Measurements from ENCODE around the gene GFOD1.
"Not testable (repeated sequence)": the region's sequence is repeated elsewhere in the genome, so short reads cannot be mapped to it uniquely, and the experiment has no call there.

DNA sequence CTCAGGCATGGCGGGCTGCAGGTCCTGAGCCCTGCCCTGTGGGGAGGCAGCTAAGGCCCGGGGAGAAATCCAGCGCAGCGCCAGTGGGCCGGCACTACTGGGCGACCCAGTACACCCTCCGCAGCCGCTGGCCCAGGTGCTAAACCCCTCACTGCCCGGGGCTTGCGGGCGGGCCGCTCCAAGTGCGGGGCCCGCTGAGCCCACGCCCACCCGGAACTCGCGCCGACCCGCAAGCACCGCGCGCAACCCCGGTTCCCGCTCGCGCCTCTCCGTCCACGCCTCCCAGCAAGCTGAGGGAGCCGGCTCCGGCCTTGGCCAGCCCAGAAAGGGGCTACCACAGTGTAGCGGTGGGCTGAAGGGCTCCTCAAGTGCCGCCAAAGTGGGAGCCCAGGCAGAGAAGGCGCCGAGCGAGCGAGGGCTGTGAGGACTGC lies 23.8 kb upstream of the GFOD1 start:
- TF ChIP-seq POLR2A, EP300 (IDR thresholded peaks at IDR 0.05): not testable (repeated sequence)
- TF ChIP-seq, protein P1, sequence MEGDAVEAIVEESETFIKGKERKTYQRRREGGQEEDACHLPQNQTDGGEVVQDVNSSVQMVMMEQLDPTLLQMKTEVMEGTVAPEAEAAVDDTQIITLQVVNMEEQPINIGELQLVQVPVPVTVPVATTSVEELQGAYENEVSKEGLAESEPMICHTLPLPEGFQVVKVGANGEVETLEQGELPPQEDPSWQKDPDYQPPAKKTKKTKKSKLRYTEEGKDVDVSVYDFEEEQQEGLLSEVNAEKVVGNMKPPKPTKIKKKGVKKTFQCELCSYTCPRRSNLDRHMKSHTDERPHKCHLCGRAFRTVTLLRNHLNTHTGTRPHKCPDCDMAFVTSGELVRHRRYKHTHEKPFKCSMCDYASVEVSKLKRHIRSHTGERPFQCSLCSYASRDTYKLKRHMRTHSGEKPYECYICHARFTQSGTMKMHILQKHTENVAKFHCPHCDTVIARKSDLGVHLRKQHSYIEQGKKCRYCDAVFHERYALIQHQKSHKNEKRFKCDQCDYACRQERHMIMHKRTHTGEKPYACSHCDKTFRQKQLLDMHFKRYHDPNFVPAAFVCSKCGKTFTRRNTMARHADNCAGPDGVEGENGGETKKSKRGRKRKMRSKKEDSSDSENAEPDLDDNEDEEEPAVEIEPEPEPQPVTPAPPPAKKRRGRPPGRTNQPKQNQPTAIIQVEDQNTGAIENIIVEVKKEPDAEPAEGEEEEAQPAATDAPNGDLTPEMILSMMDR (IDR thresholded peaks at IDR 0.05) = not testable (repeated sequence)

Measured in ovary (tissue), 3 donors.